ENCODE data around the gene LPCAT1. TPM values are rescaled to one million over a fixed set of nuclear protein-coding genes. Genes with fewer than 3 reads are reported as not detected.
A peak's percentile ranks its signal among the peaks of the same experiment; 100 is the strongest.

The LPCAT1 gene
- total and polyA plus RNA-seq, 10 of the 15 experiments (the other 5 are each of a cell fraction or from before 2014, with no cell fraction given), result 2.3 to 109 (median 72.7) TPM

- no peak for TF ChIP-seq E4F1 (IDR thresholded peaks at IDR 0.05; ENCODE audit: borderline replicate concordance, partially characterized antibody)
- 0 out of 2 replicates have a peak, but pooled peaks have one; percentile 28 for TF ChIP-seq HDGF (IDR thresholded peaks at IDR 0.05)
- TF ChIP-seq ZBTB40 (IDR thresholded peaks at IDR 0.05; ENCODE audit: borderline replicate concordance), result peak; percentile 19; the same call in 1 of the 2 replicates
- no peak for TF ChIP-seq E2F4 (IDR thresholded peaks at IDR 0.05; ENCODE audit: low read depth, low read length)
- TF ChIP-seq CEBPB (IDR thresholded peaks at IDR 0.05; ENCODE audit: borderline replicate concordance in 1 of 2, low read depth in 2 of 2, low read length in 2 of 2), result no peak
- TF ChIP-seq SKIL (IDR thresholded peaks at IDR 0.05; ENCODE audit: low read depth, poor library complexity, severe bottlenecking), result no peak
- no peak for TF ChIP-seq POLR2AphosphoS2 (IDR thresholded peaks at IDR 0.05; ENCODE audit: low read depth, low read length)
- no peak for TF ChIP-seq MTA3 (IDR thresholded peaks at IDR 0.05; ENCODE audit: borderline replicate concordance, low read length)
- TF ChIP-seq MYC (IDR thresholded peaks at IDR 0.05; ENCODE audit: insufficient read depth, insufficient read length, insufficient replicate concordance, low read length, severe bottlenecking), result no peak
Observed at GRCh38 chr5:1524481-1524798, 680 bp upstream of the LPCAT1 start (continued).
